Keratinocyte (primary cell): ENCODE data around the gene NEGR1. TPM values are rescaled to one million over a fixed set of nuclear protein-coding genes. Genes with fewer than 3 reads are reported as not detected.

Experiments used
- DNase-seq: peaks from one replicate; pipeline ENCODE4 v3.0.0-alpha.2; 2011; ENCODE audit warnings: low read depth, missing footprints, low spot score
- FAIRE-seq: peaks from 2 replicates; lab custom pipeline; 2011; peaks lifted over from hg19 to GRCh38; lab: Jason Lieb, UNC
- H2AFZ ChIP-seq: 2 replicates; pipeline ENCODE4 v1.6.0; 2012; ENCODE audit warnings: low read length, control low read depth, inconsistent platforms; ENCODE audit not compliant: control insufficient read depth
- H3K27ac ChIP-seq: 2 replicates; pipeline ENCODE4 v1.5.1; 2011; ENCODE audit warnings: low read length; ENCODE audit not compliant: control insufficient read depth, insufficient read depth
- H3K27me3 ChIP-seq: 3 replicates; pipeline ENCODE4 v1.6.0; 2011; ENCODE audit warnings: low read length; ENCODE audit not compliant: control insufficient read depth, insufficient read depth; ENCODE audit errors: extremely low read depth
- H3K36me3 ChIP-seq, 2 experiments: 2 replicates in 1 of 2; 3 replicates in 1 of 2; pipeline ENCODE4 v1.5.1; 2011; ENCODE audit warnings: low read length in 2 of 2, mild to moderate bottlenecking in 1 of 2; ENCODE audit not compliant: control insufficient read depth in 2 of 2, insufficient read depth in 2 of 2; ENCODE audit errors: extremely low read depth in 1 of 2
- H3K4me1 ChIP-seq: 3 replicates; pipeline ENCODE4 v1.5.1; 2011; ENCODE audit warnings: low read length; ENCODE audit not compliant: control insufficient read depth, insufficient read depth; ENCODE audit errors: extremely low read depth
- H3K4me2 ChIP-seq: 3 replicates; pipeline ENCODE4 v1.6.0; 2011; ENCODE audit warnings: low read depth, low read length; ENCODE audit not compliant: control insufficient read depth, insufficient read depth; ENCODE audit errors: extremely low read depth
- H3K4me3 ChIP-seq, 3 experiments: fragments of 200-600 bp in 1 of 3; sonication (generic) in 1 of 3; 2 replicates in 2 of 3; 3 replicates in 1 of 3; pipeline ENCODE4 v1.5.1; 2011 to 2016; ENCODE audit warnings: low read length in 3 of 3, mild to moderate bottlenecking in 3 of 3, control low read depth in 2 of 3, inconsistent platforms in 1 of 3, low read depth in 1 of 3, mixed read lengths in 1 of 3, mixed run types in 1 of 3, moderate library complexity in 1 of 3; ENCODE audit not compliant: control insufficient read depth in 2 of 3, insufficient read depth in 2 of 3; ENCODE audit errors: extremely low read depth in 1 of 3
- H3K79me2 ChIP-seq: 2 replicates; pipeline ENCODE4 v1.6.0; 2012; ENCODE audit warnings: low read length; ENCODE audit not compliant: control insufficient read depth, insufficient read depth
- H3K9ac ChIP-seq: 3 replicates; pipeline ENCODE4 v1.6.0; 2011; ENCODE audit warnings: low read length; ENCODE audit not compliant: control insufficient read depth, insufficient read depth; ENCODE audit errors: extremely low read depth
- H3K9me1 ChIP-seq: 3 replicates; pipeline ENCODE4 v1.6.0; 2011; ENCODE audit warnings: low read length; ENCODE audit not compliant: control insufficient read depth, insufficient read depth; ENCODE audit errors: extremely low read depth
- H3K9me3 ChIP-seq: 2 replicates; pipeline ENCODE4 v1.5.1; 2012; ENCODE audit warnings: low read depth, low read length; ENCODE audit not compliant: control insufficient read depth
- H4K20me1 ChIP-seq: 3 replicates; pipeline ENCODE4 v1.6.0; 2011; ENCODE audit warnings: low read length; ENCODE audit not compliant: control insufficient read depth, insufficient read depth; ENCODE audit errors: extremely low read depth
- EZH2 ChIP-seq: IDR thresholded peaks from one replicate; pipeline ENCODE4 v1.6.1; 2012; ENCODE audit warnings: inconsistent platforms, mild to moderate bottlenecking, low read length, moderate library complexity
- dilution Hi-C: fragments of 300-500 bp; cut with MboI; formaldehyde crosslinking; loops from one replicate; pipeline ENCODE4 v1.7.0; 2020; ENCODE audit warnings: low sequenced_read_pairs; ENCODE audit not compliant: extremely low pct_ligation_motif_present
- polyA plus RNA-seq, 5 experiments: library from polyadenylated mRNA; depleted of rRNA in 3 of 5; stranded (reverse) in 3 of 5; stranded (forward) in 1 of 5; unstranded in 1 of 5; fragments of >200 nt; gene quantifications; 1 replicate in 1 of 5; 2 replicates in 3 of 5; 3 replicates in 1 of 5; pipeline versions ENCODE4 v1.2.1 to v1.2.3, GENCODE V29; 2011 to 2012; ENCODE audit warnings: missing spikeins in 2 of 5, low read depth in 1 of 5, low replicate concordance in 1 of 5
- TF ChIP-seq, protein P1 (sequence below), 3 experiments: IDR thresholded peaks in 1 of 3; conservative IDR thresholded peaks in 1 of 3; optimal IDR thresholded peaks in 1 of 3; 2 replicates in 2 of 3; 3 replicates in 1 of 3; pipeline versions ENCODE3 to v1.5.1; 2011; ENCODE audit warnings: low read length in 3 of 3, mild to moderate bottlenecking in 3 of 3, moderate library complexity in 2 of 3, control low read depth in 1 of 3, inconsistent platforms in 1 of 3; ENCODE audit not compliant: insufficient read depth in 2 of 3; ENCODE audit errors: extremely low read depth in 1 of 3

NEGR1 gene
- polyA plus RNA-seq, 1 donor (not counting 4 experiments of a cell fraction or from before 2014, with no cell fraction given) = 1.6 TPM

DNA sequence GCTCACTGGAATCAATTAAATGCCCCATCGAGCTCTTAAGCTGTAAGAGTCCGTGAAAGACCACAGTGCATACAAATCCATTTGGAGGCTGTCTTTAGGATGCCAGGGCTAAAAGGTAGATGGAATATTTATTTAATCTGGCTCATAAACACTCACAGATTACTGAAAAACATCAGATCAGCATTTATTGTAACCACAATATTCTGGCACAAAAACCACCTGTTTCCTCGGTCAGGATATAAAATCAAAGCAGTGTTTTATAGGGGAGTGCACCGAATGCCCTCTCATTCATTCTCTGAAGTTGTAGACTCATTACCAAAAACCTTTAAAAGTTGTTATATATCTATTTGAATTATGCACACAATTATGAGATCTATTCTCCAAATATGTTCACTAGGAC, 500.9 kb downstream of the NEGR1 start:
- DNase-seq = no peak
- Histone ChIP-seq H3K79me2 (no peaks in the 10 kb centered on the region), H3K9ac (no peak overlapping the region), H3K36me3 (no peaks in the 10 kb centered on the region), H3K27me3 (no peaks in the 10 kb centered on the region), H2AFZ (no peak overlapping the region), H3K27ac (no peak overlapping the region), H3K4me3 (no peak overlapping the region), H3K9me1 (no peaks in the 10 kb centered on the region), H3K4me1 (no peaks in the 10 kb centered on the region), H4K20me1 (no peaks in the 10 kb centered on the region), H3K9me3 (no peaks in the 10 kb centered on the region), H3K4me2 (no peak overlapping the region)
- dilution Hi-C loops = no loop called here
- no peak for TF ChIP-seq EZH2
- TF ChIP-seq, protein P1, sequence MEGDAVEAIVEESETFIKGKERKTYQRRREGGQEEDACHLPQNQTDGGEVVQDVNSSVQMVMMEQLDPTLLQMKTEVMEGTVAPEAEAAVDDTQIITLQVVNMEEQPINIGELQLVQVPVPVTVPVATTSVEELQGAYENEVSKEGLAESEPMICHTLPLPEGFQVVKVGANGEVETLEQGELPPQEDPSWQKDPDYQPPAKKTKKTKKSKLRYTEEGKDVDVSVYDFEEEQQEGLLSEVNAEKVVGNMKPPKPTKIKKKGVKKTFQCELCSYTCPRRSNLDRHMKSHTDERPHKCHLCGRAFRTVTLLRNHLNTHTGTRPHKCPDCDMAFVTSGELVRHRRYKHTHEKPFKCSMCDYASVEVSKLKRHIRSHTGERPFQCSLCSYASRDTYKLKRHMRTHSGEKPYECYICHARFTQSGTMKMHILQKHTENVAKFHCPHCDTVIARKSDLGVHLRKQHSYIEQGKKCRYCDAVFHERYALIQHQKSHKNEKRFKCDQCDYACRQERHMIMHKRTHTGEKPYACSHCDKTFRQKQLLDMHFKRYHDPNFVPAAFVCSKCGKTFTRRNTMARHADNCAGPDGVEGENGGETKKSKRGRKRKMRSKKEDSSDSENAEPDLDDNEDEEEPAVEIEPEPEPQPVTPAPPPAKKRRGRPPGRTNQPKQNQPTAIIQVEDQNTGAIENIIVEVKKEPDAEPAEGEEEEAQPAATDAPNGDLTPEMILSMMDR (optimal IDR thresholded peaks at IDR 0.05 in 1 of 3, IDR thresholded peaks at IDR 0.05 in 1 of 3, conservative IDR thresholded peaks at IDR 0.05 in 1 of 3; ENCODE audit: extremely low read depth in 1 of 3, insufficient read depth in 2 of 3, low read length in 3 of 3) = no peak
- FAIRE-seq = no peak

DNA sequence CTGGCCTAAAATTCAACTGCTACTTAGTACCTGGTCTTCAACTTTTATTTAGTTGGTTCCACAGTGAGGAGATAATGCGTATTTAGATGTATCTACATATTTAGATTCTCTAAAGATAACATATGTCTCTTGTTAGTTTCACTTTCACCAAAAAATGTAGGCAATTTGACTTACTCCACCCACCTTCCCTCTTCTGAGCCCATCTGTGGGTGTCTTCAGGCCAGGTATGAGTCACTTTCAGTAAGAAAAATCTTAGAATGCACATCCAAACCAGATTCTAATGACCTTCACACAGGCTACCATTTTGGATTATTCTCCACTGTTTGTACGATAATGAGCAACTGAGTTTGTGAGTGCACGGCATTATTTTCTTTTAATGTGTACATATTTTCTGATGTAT, 501.7 kb downstream of the NEGR1 start:
- no peak overlapping the region for H3K4me3 ChIP-seq
- TF ChIP-seq, protein P1 (optimal IDR thresholded peaks at IDR 0.05 in 1 of 3, IDR thresholded peaks at IDR 0.05 in 1 of 3, conservative IDR thresholded peaks at IDR 0.05 in 1 of 3; ENCODE audit: extremely low read depth in 1 of 3, insufficient read depth in 2 of 3, low read length in 3 of 3) = no peak
- TF ChIP-seq EZH2 = no peak
- no peak overlapping the region for H3K9ac ChIP-seq
- dilution Hi-C loops = no loop called here
- no peaks in the 10 kb centered on the region for H3K36me3 ChIP-seq
- H3K4me2 ChIP-seq = no peak overlapping the region
- no peak for FAIRE-seq
- H3K27ac ChIP-seq = no peak overlapping the region
- H3K9me3 ChIP-seq = no peaks in the 10 kb centered on the region
- H3K79me2 ChIP-seq = no peaks in the 10 kb centered on the region
- no peak for DNase-seq
- H3K9me1 ChIP-seq = no peaks in the 10 kb centered on the region
- no peaks in the 10 kb centered on the region for H4K20me1 ChIP-seq
- H3K27me3 ChIP-seq = no peaks in the 10 kb centered on the region
- no peaks in the 10 kb centered on the region for H3K4me1 ChIP-seq
- peak overlapping the region; percentile 13 for H2AFZ ChIP-seq
